H1 (cell line): ENCODE measurements around the gene NCF2. TPM values are rescaled to one million over a fixed set of nuclear protein-coding genes. Genes with fewer than 3 reads are reported as not detected.

Experiments
- CTCF ChIA-PET: fragments of 300-600 bp; sonication (Branson Sonifier 250); formaldehyde crosslinking; loops from one replicate; lab custom pipeline; 2021; ENCODE audit not compliant: partially characterized antibody; lab: Charles Lee
- POLR2A ChIA-PET: fragments of 300-600 bp; sonication (Branson Sonifier 250); formaldehyde crosslinking; loops from one replicate; lab custom pipeline; 2021; ENCODE audit warnings: inconsistent platforms; ENCODE audit not compliant: partially characterized antibody; lab: Charles Lee
- DNase-seq, 2 experiments: peaks; one replicate each; pipeline versions ENCODE4 v3.0.0 to v3.0.0-alpha.2; 2010 to 2022; ENCODE audit warnings: low spot score in 2 of 2, low read depth in 1 of 2, mixed read lengths in 1 of 2
- FAIRE-seq: peaks from 2 replicates; lab custom pipeline; 2011; peaks lifted over from hg19 to GRCh38; lab: Jason Lieb, UNC
- H2AFZ ChIP-seq: 2 replicates; pipeline ENCODE4 v1.8.1; 2012; ENCODE audit warnings: low read length, inconsistent platforms
- H2AK5ac ChIP-seq: 2 replicates; pipeline ENCODE4 v1.6.1; 2013; ENCODE audit warnings: low read depth, low read length
- H2BK120ac ChIP-seq: replicated peaks from 2 replicates; pipeline ENCODE3; 2013; ENCODE audit warnings: low read depth, low read length, inconsistent platforms
- H2BK12ac ChIP-seq: 2 replicates; pipeline ENCODE4 v1.6.1; 2013; ENCODE audit warnings: low read depth, low read length
- H2BK15ac ChIP-seq: 2 replicates; pipeline ENCODE4 v1.6.1; 2013; ENCODE audit warnings: low read length
- H2BK20ac ChIP-seq: 2 replicates; pipeline ENCODE4 v1.6.1; 2013; ENCODE audit warnings: low read length
- H2BK5ac ChIP-seq: 2 replicates; pipeline ENCODE4 v1.6.1; 2013; ENCODE audit warnings: low read depth, low read length
- H3K14ac ChIP-seq: 2 replicates; pipeline ENCODE4 v1.6.1; 2013; ENCODE audit warnings: inconsistent platforms; ENCODE audit not compliant: insufficient read length
- H3K18ac ChIP-seq: 2 replicates; pipeline ENCODE4 v1.6.1; 2013; ENCODE audit warnings: low read length; ENCODE audit errors: extremely low read depth
- H3K23ac ChIP-seq: 2 replicates; pipeline ENCODE4 v1.6.1; 2013; ENCODE audit warnings: inconsistent platforms; ENCODE audit not compliant: insufficient read length
- H3K23me2 ChIP-seq: 2 replicates; pipeline ENCODE4 v1.6.1; 2013; ENCODE audit warnings: low read depth, low read length
- H3K27ac ChIP-seq: 2 replicates; pipeline ENCODE4 v1.6.1; 2011; ENCODE audit warnings: low read depth, low read length, inconsistent platforms
- H3K27me3 ChIP-seq, 4 experiments: replicated peaks in 1 of 4; 1 replicate in 1 of 4; 2 replicates in 3 of 4; pipeline versions ENCODE4 v1.6.1 to v1.8.1; 2011 to 2013; ENCODE audit warnings: low read length in 3 of 4, mild to moderate bottlenecking in 3 of 4, inconsistent platforms in 2 of 4, mixed read lengths in 2 of 4, moderate library complexity in 1 of 4; ENCODE audit not compliant: control insufficient read depth in 3 of 4, insufficient read depth in 3 of 4; ENCODE audit errors: extremely low read depth in 1 of 4
- H3K36me3 ChIP-seq, 4 experiments: 2 replicates each; pipeline versions ENCODE4 v1.6.1 to v1.8.1; 2011 to 2013; ENCODE audit warnings: mild to moderate bottlenecking in 4 of 4, low read length in 3 of 4, moderate library complexity in 2 of 4, control low read depth in 1 of 4, inconsistent platforms in 1 of 4; ENCODE audit not compliant: insufficient read depth in 4 of 4, control insufficient read depth in 2 of 4
- H3K4ac ChIP-seq: replicated peaks from 2 replicates; pipeline ENCODE3; 2013; ENCODE audit warnings: low read length, low read depth, mixed read lengths, inconsistent platforms; ENCODE audit not compliant: insufficient read length
- H3K4me1 ChIP-seq, 4 experiments: replicated peaks in 1 of 4; 1 replicate in 1 of 4; 2 replicates in 3 of 4; pipeline versions ENCODE4 v1.6.1 to v1.8.1; 2011 to 2013; ENCODE audit warnings: low read length in 3 of 4, inconsistent platforms in 2 of 4, mixed read lengths in 1 of 4; ENCODE audit not compliant: insufficient read depth in 4 of 4, control insufficient read depth in 3 of 4
- H3K4me2 ChIP-seq, 2 experiments: 2 replicates each; pipeline versions ENCODE4 v1.6.1 to v1.8.1; 2011 to 2013; ENCODE audit warnings: low read depth in 2 of 2, low read length in 2 of 2, control low read depth in 1 of 2, inconsistent platforms in 1 of 2, mild to moderate bottlenecking in 1 of 2; ENCODE audit not compliant: insufficient read depth in 1 of 2
- H3K4me3 ChIP-seq, 4 experiments: fragments of 200-600, 300-600 bp in 1 of 4; sonication (generic), shearing (Covaris generic), sonication (Bioruptor Twin) in 1 of 4; 2 replicates each; pipeline versions ENCODE4 v1.5.1 to v1.8.1; 2011 to 2016; ENCODE audit warnings: low read length in 4 of 4, low read depth in 3 of 4, control low read depth in 2 of 4, inconsistent platforms in 2 of 4, mild to moderate bottlenecking in 2 of 4, mixed read lengths in 1 of 4, moderate library complexity in 1 of 4; ENCODE audit not compliant: insufficient read depth in 2 of 4; ENCODE audit errors: extremely low read depth in 1 of 4
- H3K56ac ChIP-seq: replicated peaks from 2 replicates; pipeline ENCODE3; 2013; ENCODE audit warnings: low read depth, mild to moderate bottlenecking, mixed read lengths, low read length, inconsistent platforms; ENCODE audit not compliant: insufficient read length
- H3K79me1 ChIP-seq: 2 replicates; pipeline ENCODE4 v1.6.1; 2013; ENCODE audit warnings: low read depth, low read length, control low read depth
- H3K79me2 ChIP-seq, 2 experiments: 2 replicates each; pipeline versions ENCODE4 v1.6.1 to v1.8.1; 2012 to 2013; ENCODE audit warnings: low read length in 2 of 2, mild to moderate bottlenecking in 2 of 2, inconsistent platforms in 1 of 2; ENCODE audit not compliant: insufficient read depth in 2 of 2, control insufficient read depth in 1 of 2
- H3K9ac ChIP-seq, 4 experiments: replicated peaks in 1 of 4; 1 replicate in 1 of 4; 2 replicates in 3 of 4; pipeline versions ENCODE4 v1.6.1 to v1.8.1; 2011 to 2013; ENCODE audit warnings: low read depth in 3 of 4, low read length in 3 of 4, control low read depth in 2 of 4, mild to moderate bottlenecking in 2 of 4, moderate library complexity in 2 of 4, inconsistent platforms in 1 of 4; ENCODE audit errors: extremely low read depth in 1 of 4
- H3K9me3 ChIP-seq, 2 experiments: 2 replicates each; pipeline versions ENCODE4 v1.6.1 to v1.8.1; 2012 to 2013; ENCODE audit warnings: mild to moderate bottlenecking in 2 of 2, moderate library complexity in 2 of 2, control low read depth in 1 of 2, inconsistent platforms in 1 of 2, low read depth in 1 of 2, low read length in 1 of 2, mixed read lengths in 1 of 2; ENCODE audit not compliant: insufficient read depth in 2 of 2
- H4K20me1 ChIP-seq, 2 experiments: replicated peaks in 1 of 2; 2 replicates each; pipeline versions ENCODE3 to v1.8.1; 2011 to 2013; ENCODE audit warnings: inconsistent platforms in 2 of 2, low read length in 2 of 2, mild to moderate bottlenecking in 1 of 2; ENCODE audit not compliant: insufficient read depth in 2 of 2, control insufficient read depth in 1 of 2
- H4K5ac ChIP-seq: 2 replicates; pipeline ENCODE4 v1.6.1; 2013; ENCODE audit warnings: low read length, low read depth, mixed read lengths, inconsistent platforms; ENCODE audit not compliant: insufficient read length
- H4K8ac ChIP-seq: 2 replicates; pipeline ENCODE4 v1.8.0; 2013; ENCODE audit warnings: mild to moderate bottlenecking, moderate library complexity, low read length, inconsistent platforms; ENCODE audit not compliant: insufficient read depth; ENCODE audit errors: extremely low read depth
- H4K91ac ChIP-seq: replicated peaks from 2 replicates; pipeline ENCODE3; 2013; ENCODE audit warnings: low read length, mixed read lengths, inconsistent platforms; ENCODE audit not compliant: insufficient read length
- WGBS, 2 experiments: shearing (Covaris generic) in 1 of 2; methylation state at CpG; one replicate each; pipeline versions ENCODE4 v1.1.6 to v1.1.7; 2013 to 2015; ENCODE audit warnings: low lambda C conversion rate in 2 of 2, mixed read lengths in 2 of 2, inconsistent platforms in 1 of 2, low coverage in 1 of 2, missing lambda C conversion rate in 1 of 2; ENCODE audit not compliant: insufficient replicate concordance in 2 of 2, insufficient coverage in 1 of 2, insufficient read length in 1 of 2; ENCODE audit errors: extremely low coverage in 1 of 2, missing lambda C conversion rate in 1 of 2; 5-methylcytosine and 5-hydroxymethylcytosine counted together
- polyA plus RNA-seq, 7 experiments: library from polyadenylated mRNA; depleted of rRNA in 3 of 7; stranded (reverse) in 5 of 7; unstranded in 2 of 7; fragments of >200 nt in 5 of 7; fragments of 200-250 nt in 2 of 7; gene quantifications; 1 replicate in 5 of 7; 2 replicates in 1 of 7; 4 replicates in 1 of 7; pipeline versions ENCODE4 v1.2.1 to v1.2.3, GENCODE V29; 2011 to 2013; ENCODE audit warnings: missing spikeins in 2 of 7, mixed read lengths in 2 of 7
- total RNA-seq: library from RNA; stranded (reverse); fragmentation: NEBNext Ultra II Directional; extraction: Animal tissue kit (Norgen Biotek cat#: 25700); gene quantifications from 2 replicates; pipeline ENCODE4 v1.2.1, GENCODE V29; 2021

The NCF2 gene
- total and polyA plus RNA-seq, 2 of the 8 experiments (the other 6 are each of a cell fraction or from before 2014, with no cell fraction given): not detected

- Histone ChIP-seq H3K4ac (no peak overlapping the region), H3K9ac (no peak overlapping the region), H3K9me3 (no peaks in the 10 kb centered on the region), H3K18ac (no peak overlapping the region), H2BK20ac (no peak overlapping the region), H3K36me3 (no peaks in the 10 kb centered on the region), H4K5ac (no peak overlapping the region), H3K79me1 (no peaks in the 10 kb centered on the region), H3K23ac (no peak overlapping the region), H2AFZ (no peak overlapping the region), H3K23me2 (no peaks in the 10 kb centered on the region), H3K79me2 (no peaks in the 10 kb centered on the region), H4K8ac (no peak overlapping the region), H4K91ac (no peak overlapping the region), H3K27me3 (no peaks in the 10 kb centered on the region; a peak in 1 of 7 replicates), H4K20me1 (no peaks in the 10 kb centered on the region), H2BK12ac (no peak overlapping the region; the same call in 1 of the 2 replicates), H3K56ac (no peak overlapping the region), H2BK120ac (no peak overlapping the region), H2AK5ac (no peak overlapping the region), H3K4me1 (no peaks in the 10 kb centered on the region), H2BK15ac (no peak overlapping the region), H3K14ac (no peak overlapping the region), H3K4me3 (no peak overlapping the region), H3K27ac (no peak overlapping the region), H3K4me2 (no peak overlapping the region), H2BK5ac (no peak overlapping the region)
- 97% methylated on average over 3 of the region's 3 CpGs; no CpG with 5 or more reads in 1 of the 2 experiments for WGBS, 2 experiments
- FAIRE-seq: no peak
- CTCF ChIA-PET: interaction anchor here (0.9 to 1.8 kb wide), 3 partner anchors 10 to 23 kb away, joined by 3 to 6 read pairs (median 6); partner anchors contain the start of gene NCF2
- DNase-seq: no peak
- POLR2A ChIA-PET: interaction anchor here (1.3 kb wide), 1 partner anchor 9 kb away, joined by 3 read pairs; no protein-coding TSS in a partner anchor
Measured at GRCh38 chr1:183600634-183601033, 10.4 kb upstream of the NCF2 start.
